Natural killer cell (primary cell): ENCODE measurements around the gene LRRC31. TPM values are rescaled to one million over a fixed set of nuclear protein-coding genes. Genes with fewer than 3 reads are reported as not detected.

Experiments
- ATAC-seq, 3 donors: fragments of 150-1000 bp in 2 of 3; fragments of 200-7000 bp in 1 of 3; cut with Tn5 transposase; 1 replicate in 1 of 3; 2 replicates in 2 of 3; pipeline ENCODE4 v1.10.0; 2021; ENCODE audit warnings: mild to moderate bottlenecking in 2 of 3, moderate library complexity in 2 of 3
- DNase-seq, 2 donors: peaks; one replicate each; pipeline versions ENCODE4 v3.0.0 to v3.0.0-alpha.2; 2013 to 2021; ENCODE audit warnings: mixed read lengths in 1 of 2
- H3K27ac ChIP-seq: one replicate; pipeline ENCODE4 v1.5.1; 2013; ENCODE audit warnings: mild to moderate bottlenecking, low read length
- H3K27me3 ChIP-seq: one replicate; pipeline ENCODE4 v1.6.1; 2013; ENCODE audit warnings: low read length; ENCODE audit not compliant: control insufficient read depth, insufficient read depth
- H3K36me3 ChIP-seq: one replicate; pipeline ENCODE4 v1.6.1; 2013; ENCODE audit warnings: low read length; ENCODE audit not compliant: control insufficient read depth, insufficient read depth
- H3K4me1 ChIP-seq: one replicate; pipeline ENCODE4 v1.6.1; 2013; ENCODE audit warnings: low read length; ENCODE audit not compliant: control insufficient read depth, insufficient read depth
- H3K4me3 ChIP-seq: one replicate; pipeline ENCODE4 v1.5.1; 2013; ENCODE audit warnings: low read length
- H3K9me3 ChIP-seq: one replicate; pipeline ENCODE4 v1.6.1; 2013; ENCODE audit warnings: low read length; ENCODE audit not compliant: control insufficient read depth, insufficient read depth
- H3K27ac Mint-ChIP-seq, 2 donors: one replicate each; pipeline ENCODE4 v1.8.0; 2022; ENCODE audit warnings: mild to moderate bottlenecking in 2 of 2, mixed read lengths in 2 of 2, moderate library complexity in 1 of 2
- H3K27me3 Mint-ChIP-seq, 2 donors: one replicate each; pipeline ENCODE4 v1.8.0; 2022; ENCODE audit warnings: low read depth in 2 of 2, mixed read lengths in 2 of 2
- H3K36me3 Mint-ChIP-seq: one replicate; pipeline ENCODE4 v1.8.0; 2022; ENCODE audit warnings: mixed read lengths
- H3K4me1 Mint-ChIP-seq, 2 donors: one replicate each; pipeline ENCODE4 v1.8.0; 2022; ENCODE audit warnings: mixed read lengths in 2 of 2
- H3K4me3 Mint-ChIP-seq: one replicate; pipeline ENCODE4 v1.8.0; 2022; ENCODE audit warnings: mild to moderate bottlenecking, moderate library complexity, mixed read lengths
- H3K9me3 Mint-ChIP-seq, 2 donors: one replicate each; pipeline ENCODE4 v1.8.0; 2022; ENCODE audit warnings: mixed read lengths in 2 of 2
- CTCF ChIP-seq: fragments of 200-600 bp; IDR thresholded peaks from one replicate; pipeline ENCODE4 v1.8.0; 2022; ENCODE audit warnings: antibody characterized with exemption
- WGBS: methylation state at CpG from one replicate; pipeline ENCODE4 v1.1.7; 2013; ENCODE audit warnings: missing lambda C conversion rate; ENCODE audit not compliant: insufficient coverage; 5-methylcytosine and 5-hydroxymethylcytosine counted together
- intact Hi-C: fragments of 100-400 bp; cut with micrococcal nuclease; formaldehyde crosslinking; loops from one replicate; pipeline ENCODE4 v1.14.2; 2022
- total RNA-seq, 4 donors: library from RNA; stranded (reverse); fragments of 120-200 nt in 1 of 4; gene quantifications; one replicate each; pipeline versions ENCODE4 v1.2.3 to v1.2.4, GENCODE V29; 2013 to 2022

Gene LRRC31
- total RNA-seq, 3 donors from 2014 or later (not counting 1 experiment from before 2014, with no cell fraction given) = not detected

DNA sequence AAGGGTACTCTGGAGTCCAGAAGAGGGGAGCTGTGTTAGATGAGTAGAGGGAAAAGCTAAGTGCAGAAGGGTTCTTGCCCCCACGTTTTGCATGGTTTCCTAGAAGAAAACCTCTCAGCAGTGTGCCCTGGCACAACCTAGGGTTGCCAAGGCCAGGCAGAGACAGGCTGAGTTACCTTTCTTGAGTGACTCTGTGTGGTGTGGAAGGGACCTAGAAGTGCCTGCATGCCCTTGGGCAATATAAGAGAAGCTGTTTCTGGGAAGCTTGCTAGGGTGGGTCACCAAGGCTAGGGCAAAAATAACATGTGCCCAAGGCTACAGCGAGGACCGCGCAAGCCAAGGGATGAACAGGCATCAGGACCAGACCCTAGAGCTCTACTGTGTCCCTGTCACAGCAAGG is 38.2 kb upstream of the LRRC31 start:
- H3K4me1 Mint-ChIP-seq = no peaks in the 10 kb centered on the region
- H3K27ac ChIP-seq = no peak overlapping the region
- no peak overlapping the region for H3K4me3 Mint-ChIP-seq
- no peaks in the 10 kb centered on the region for H3K36me3 ChIP-seq
- no peak overlapping the region for H3K4me3 ChIP-seq
- WGBS = 82% methylated on average over 4 of the region's 4 CpGs
- peaks cover 0 to 6% of the 10 kb centered on the region in 2 donors for H3K27me3 Mint-ChIP-seq
- no peaks in the 10 kb centered on the region for H3K36me3 Mint-ChIP-seq
- H3K4me1 ChIP-seq = no peaks in the 10 kb centered on the region
- TF ChIP-seq CTCF = no peak
- DNase-seq (no peak), ATAC-seq (no peak)
- no peaks in the 10 kb centered on the region for H3K9me3 ChIP-seq
- H3K27ac Mint-ChIP-seq = no peak overlapping the region
- no peaks in the 10 kb centered on the region for H3K27me3 ChIP-seq
- no peaks in the 10 kb centered on the region for H3K9me3 Mint-ChIP-seq
- intact Hi-C loops = no loop called here

GRCh38 chr3:169907476-169907875 is 37.7 kb upstream of the LRRC31 start:
- Mint-ChIP-seq H3K36me3 (no peaks in the 10 kb centered on the region), H3K4me3 (no peak overlapping the region), H3K9me3 (no peaks in the 10 kb centered on the region), H3K27ac (no peak overlapping the region), H3K4me1 (no peaks in the 10 kb centered on the region), H3K27me3 (peaks cover 0 to 6% of the 10 kb centered on the region in 2 donors)
- no peaks in the 10 kb centered on the region for H3K4me1 ChIP-seq
- intact Hi-C loops = no loop called here
- H3K27me3 ChIP-seq = no peaks in the 10 kb centered on the region
- TF ChIP-seq CTCF = no peak
- H3K4me3 ChIP-seq = no peak overlapping the region
- no peaks in the 10 kb centered on the region for H3K9me3 ChIP-seq
- DNase-seq = no peak
- H3K27ac ChIP-seq = no peak overlapping the region
- no peak for ATAC-seq
- no peaks in the 10 kb centered on the region for H3K36me3 ChIP-seq

- peaks cover 2 to 5% of the 10 kb centered on the region in 2 donors for H3K9me3 Mint-ChIP-seq
- no peak for TF ChIP-seq CTCF
- Histone ChIP-seq H3K4me3 (no peak overlapping the region), H3K27ac (no peak overlapping the region), H3K4me1 (no peaks in the 10 kb centered on the region), H3K9me3 (peaks cover 9% of the 10 kb centered on the region), H3K36me3 (no peaks in the 10 kb centered on the region), H3K27me3 (no peaks in the 10 kb centered on the region)
- no peak for ATAC-seq
- intact Hi-C loops = no loop called here
- H3K27ac Mint-ChIP-seq = no peak overlapping the region
- peaks cover 5 to 9% of the 10 kb centered on the region in 2 donors for H3K27me3 Mint-ChIP-seq
- no peak for DNase-seq
- H3K4me1 Mint-ChIP-seq = no peaks in the 10 kb centered on the region
- 93% methylated on average over 5 of the region's 6 CpGs for WGBS
- peaks cover 11% of the 10 kb centered on the region for H3K36me3 Mint-ChIP-seq
- H3K4me3 Mint-ChIP-seq = no peak overlapping the region
Observed at GRCh38 chr3:169905404-169905803, 35.7 kb upstream of the LRRC31 start.

DNA sequence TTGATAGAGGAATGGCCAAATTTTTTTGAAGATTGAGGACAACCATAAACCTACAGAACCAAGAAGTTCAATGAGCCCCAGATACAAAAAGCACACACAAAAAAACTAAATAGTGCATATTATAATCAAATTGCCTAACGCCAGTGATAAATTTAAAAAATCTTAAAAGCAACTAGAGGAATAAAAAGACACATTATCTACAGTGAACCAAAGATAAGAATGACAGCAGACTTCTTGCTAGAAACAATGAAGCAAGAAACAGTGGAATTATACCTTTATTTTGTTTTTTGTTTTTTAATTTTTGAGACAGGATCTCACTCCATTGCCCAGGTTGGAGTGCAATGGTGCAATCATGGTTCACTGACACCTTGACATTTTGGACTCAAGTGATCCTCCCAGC is 31.7 kb upstream of the LRRC31 start:
- DNase-seq (no peak), ATAC-seq (no peak)
- Histone ChIP-seq H3K27me3 (no peaks in the 10 kb centered on the region), H3K4me1 (no peaks in the 10 kb centered on the region), H3K27ac (no peak overlapping the region), H3K36me3 (no peaks in the 10 kb centered on the region), H3K9me3 (peaks cover 9% of the 10 kb centered on the region), H3K4me3 (no peak overlapping the region)
- intact Hi-C loops = no loop called here
- Mint-ChIP-seq H3K4me1 (no peaks in the 10 kb centered on the region), H3K36me3 (peaks cover 12% of the 10 kb centered on the region), H3K27me3 (peaks cover 7 to 9% of the 10 kb centered on the region in 2 donors), H3K9me3 (peaks cover 2 to 5% of the 10 kb centered on the region in 2 donors), H3K27ac (no peak overlapping the region), H3K4me3 (no peak overlapping the region)
- no CpG with 5 or more reads among the region's 1 CpG for whole genome bisulfite sequencing
- no peak for TF ChIP-seq CTCF
